Measurements from ENCODE around the gene NFKB1.

The NFKB1 gene, protein sequence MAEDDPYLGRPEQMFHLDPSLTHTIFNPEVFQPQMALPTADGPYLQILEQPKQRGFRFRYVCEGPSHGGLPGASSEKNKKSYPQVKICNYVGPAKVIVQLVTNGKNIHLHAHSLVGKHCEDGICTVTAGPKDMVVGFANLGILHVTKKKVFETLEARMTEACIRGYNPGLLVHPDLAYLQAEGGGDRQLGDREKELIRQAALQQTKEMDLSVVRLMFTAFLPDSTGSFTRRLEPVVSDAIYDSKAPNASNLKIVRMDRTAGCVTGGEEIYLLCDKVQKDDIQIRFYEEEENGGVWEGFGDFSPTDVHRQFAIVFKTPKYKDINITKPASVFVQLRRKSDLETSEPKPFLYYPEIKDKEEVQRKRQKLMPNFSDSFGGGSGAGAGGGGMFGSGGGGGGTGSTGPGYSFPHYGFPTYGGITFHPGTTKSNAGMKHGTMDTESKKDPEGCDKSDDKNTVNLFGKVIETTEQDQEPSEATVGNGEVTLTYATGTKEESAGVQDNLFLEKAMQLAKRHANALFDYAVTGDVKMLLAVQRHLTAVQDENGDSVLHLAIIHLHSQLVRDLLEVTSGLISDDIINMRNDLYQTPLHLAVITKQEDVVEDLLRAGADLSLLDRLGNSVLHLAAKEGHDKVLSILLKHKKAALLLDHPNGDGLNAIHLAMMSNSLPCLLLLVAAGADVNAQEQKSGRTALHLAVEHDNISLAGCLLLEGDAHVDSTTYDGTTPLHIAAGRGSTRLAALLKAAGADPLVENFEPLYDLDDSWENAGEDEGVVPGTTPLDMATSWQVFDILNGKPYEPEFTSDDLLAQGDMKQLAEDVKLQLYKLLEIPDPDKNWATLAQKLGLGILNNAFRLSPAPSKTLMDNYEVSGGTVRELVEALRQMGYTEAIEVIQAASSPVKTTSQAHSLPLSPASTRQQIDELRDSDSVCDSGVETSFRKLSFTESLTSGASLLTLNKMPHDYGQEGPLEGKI

DNA sequence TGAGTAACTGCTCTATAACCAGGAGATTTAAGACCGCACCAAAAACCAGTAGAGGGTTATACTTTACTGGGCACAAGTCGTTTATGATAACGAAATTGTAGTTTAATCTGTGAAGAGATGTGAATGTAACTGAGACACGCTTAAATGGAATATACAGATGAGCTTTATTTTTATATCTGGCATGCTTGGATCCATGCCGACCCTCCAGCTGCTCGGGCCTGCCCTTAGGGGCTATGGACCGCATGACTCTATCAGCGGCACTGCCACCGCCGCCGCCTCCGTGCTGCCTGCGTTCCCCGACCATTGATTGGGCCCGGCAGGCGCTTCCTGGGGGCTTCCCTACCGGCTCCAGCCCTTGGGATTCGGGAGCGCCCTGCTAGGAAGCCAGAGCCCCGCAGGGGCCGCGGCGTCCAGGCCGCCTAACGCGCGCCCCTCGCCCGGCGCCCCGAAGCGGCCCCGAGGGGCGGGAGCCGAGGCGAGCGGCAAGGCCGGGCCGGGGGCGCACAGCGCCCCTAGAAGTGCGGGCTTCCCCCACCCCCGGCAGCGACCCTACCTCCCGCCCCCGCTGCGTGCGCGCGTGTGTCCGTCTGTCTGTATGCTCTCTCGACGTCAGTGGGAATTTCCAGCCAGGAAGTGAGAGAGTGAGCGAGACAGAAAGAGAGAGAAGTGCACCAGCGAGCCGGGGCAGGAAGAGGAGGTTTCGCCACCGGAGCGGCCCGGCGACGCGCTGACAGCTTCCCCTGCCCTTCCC, at the start of gene NFKB1:
Gene NFKB1 (plus strand): TSS at position 664 of the 751 bp plus-strand sequence. CDS start 24,160 bp downstream, outside the sequence.
- peak within 1 kb of the TSS; percentile 62 for H3K9ac ChIP-seq (ENCODE audit: low read depth, low read length)
- no peaks in the 10 kb centered on the region for H3K4me1 ChIP-seq (ENCODE audit: control insufficient read depth, insufficient read depth, low read length)
- peaks cover 13% of the 10 kb centered on the region for H3K27me3 ChIP-seq (ENCODE audit: control insufficient read depth, insufficient read depth, low read length)
- H3K36me3 ChIP-seq (ENCODE audit: control insufficient read depth, insufficient read depth, low read length): no peaks in the 10 kb centered on the region
- no peaks in the 10 kb centered on the region for H3K9me3 ChIP-seq (ENCODE audit: control insufficient read depth, insufficient read depth, low read length)
- H3K4me3 ChIP-seq (ENCODE audit: low read depth, low read length): peak within 1 kb of the TSS; percentile 88

DNA sequence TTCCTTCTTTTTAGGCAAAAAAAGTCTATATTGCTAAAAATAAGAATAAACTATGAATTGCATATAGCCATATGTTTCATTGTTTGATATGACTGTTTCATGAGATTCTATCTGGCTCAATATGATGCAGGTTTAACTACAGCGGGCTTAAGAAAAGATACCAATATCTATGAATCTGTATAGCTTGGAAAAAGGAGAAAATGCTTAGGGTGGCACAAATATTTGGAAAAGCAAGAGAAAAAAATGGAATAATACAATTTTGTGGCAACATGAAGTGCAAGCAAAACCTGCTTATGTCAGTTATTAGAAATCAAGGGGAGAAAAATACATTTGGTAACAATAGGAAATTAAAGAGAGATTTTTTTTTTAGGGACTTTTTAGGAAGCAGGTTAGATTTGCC, 48.3 kb upstream of the NFKB1 start:
- no peak overlapping the region for H3K4me3 ChIP-seq (ENCODE audit: low read depth, low read length)
- H3K27me3 ChIP-seq (ENCODE audit: control insufficient read depth, insufficient read depth, low read length): no peaks in the 10 kb centered on the region
- H3K9me3 ChIP-seq (ENCODE audit: control insufficient read depth, insufficient read depth, low read length): no peaks in the 10 kb centered on the region
- H3K4me1 ChIP-seq (ENCODE audit: control insufficient read depth, insufficient read depth, low read length): no peaks in the 10 kb centered on the region
- H3K36me3 ChIP-seq (ENCODE audit: control insufficient read depth, insufficient read depth, low read length): no peaks in the 10 kb centered on the region
- H3K9ac ChIP-seq (ENCODE audit: low read depth, low read length): no peak overlapping the region

DNA sequence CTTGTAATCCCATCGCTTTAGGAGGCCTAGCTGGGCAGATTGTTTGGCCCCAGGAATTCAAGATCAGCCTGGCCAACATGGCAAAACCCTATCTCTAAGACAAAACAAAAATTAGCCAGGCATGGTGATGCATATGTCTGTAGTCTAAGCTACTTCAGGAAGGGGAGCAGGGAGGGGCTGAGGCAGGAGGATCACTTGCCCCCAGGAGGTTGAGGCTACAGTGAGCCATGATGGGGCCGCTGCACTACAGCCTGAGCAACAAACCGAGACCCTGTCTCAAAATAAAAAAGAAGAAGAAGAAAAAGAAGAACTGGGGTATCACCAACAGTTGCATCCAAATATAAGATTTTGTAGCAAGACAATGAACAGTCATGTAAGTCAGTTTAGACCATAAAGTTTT, 47.3 kb upstream of the NFKB1 start:
- Histone ChIP-seq H3K9me3 (ENCODE audit: control insufficient read depth, insufficient read depth, low read length) (no peaks in the 10 kb centered on the region), H3K36me3 (ENCODE audit: control insufficient read depth, insufficient read depth, low read length) (no peaks in the 10 kb centered on the region), H3K4me3 (ENCODE audit: low read depth, low read length) (no peak overlapping the region), H3K9ac (ENCODE audit: low read depth, low read length) (no peak overlapping the region), H3K27me3 (ENCODE audit: control insufficient read depth, insufficient read depth, low read length) (no peaks in the 10 kb centered on the region), H3K4me1 (ENCODE audit: control insufficient read depth, insufficient read depth, low read length) (no peaks in the 10 kb centered on the region)

DNA sequence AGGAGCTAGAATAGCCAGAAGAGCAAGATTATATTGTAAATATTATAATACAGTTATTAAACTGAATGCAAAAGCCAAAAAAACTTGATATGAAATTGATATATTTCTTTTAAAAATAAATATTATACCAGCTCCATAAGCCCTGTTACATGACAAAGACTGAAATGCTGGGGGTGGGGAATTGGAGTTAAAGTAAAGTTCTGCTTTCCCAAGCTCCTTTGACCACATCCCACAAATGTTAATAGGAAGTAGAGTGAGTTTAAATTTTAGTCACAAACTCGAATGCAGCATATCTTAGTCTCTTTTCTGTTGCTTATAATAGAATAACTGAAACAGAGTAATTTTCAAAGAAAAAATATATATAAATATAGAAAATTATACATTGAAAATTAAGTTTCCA, 46.9 kb upstream of the NFKB1 start:
- no peaks in the 10 kb centered on the region for H3K9me3 ChIP-seq (ENCODE audit: control insufficient read depth, insufficient read depth, low read length)
- no peaks in the 10 kb centered on the region for H3K4me1 ChIP-seq (ENCODE audit: control insufficient read depth, insufficient read depth, low read length)
- no peaks in the 10 kb centered on the region for H3K36me3 ChIP-seq (ENCODE audit: control insufficient read depth, insufficient read depth, low read length)
- no peaks in the 10 kb centered on the region for H3K27me3 ChIP-seq (ENCODE audit: control insufficient read depth, insufficient read depth, low read length)
- H3K9ac ChIP-seq (ENCODE audit: low read depth, low read length): no peak overlapping the region
- no peak overlapping the region for H3K4me3 ChIP-seq (ENCODE audit: low read depth, low read length)

DNA sequence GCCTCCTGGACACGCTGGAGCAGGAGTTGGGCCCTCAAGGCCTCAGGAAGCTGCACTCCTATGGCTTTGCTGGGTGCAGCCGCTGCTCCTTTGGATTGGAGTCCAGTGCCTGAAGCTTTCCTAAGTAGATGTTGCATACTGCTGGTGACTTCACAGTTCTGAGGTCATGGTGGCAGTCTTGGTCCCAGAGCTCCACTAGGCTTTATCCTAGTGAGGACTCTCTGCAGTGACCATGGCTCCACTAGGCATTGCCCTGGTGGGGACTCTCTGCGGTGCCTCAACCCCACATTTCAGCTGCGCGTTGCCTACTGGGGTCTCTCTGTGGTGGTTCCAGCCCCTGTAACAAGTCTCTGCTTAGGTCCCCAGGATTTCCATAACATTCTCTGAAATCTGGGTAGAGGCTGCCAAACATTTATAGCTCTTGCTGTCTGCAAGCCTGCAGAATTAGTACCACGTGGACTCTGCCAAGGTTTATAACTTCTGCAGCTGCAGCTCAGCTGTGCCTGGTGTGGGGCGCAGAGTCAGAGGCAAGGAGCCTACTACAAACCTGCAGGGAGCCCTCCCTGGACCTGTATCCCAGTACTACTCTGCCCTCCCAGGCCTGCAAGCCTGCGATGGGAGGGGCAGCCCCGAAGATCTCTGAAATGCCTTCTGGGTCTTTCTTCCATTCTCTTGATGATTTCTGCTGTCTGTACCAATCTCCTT, 46.0 kb upstream of the NFKB1 start:
- Histone ChIP-seq H3K27me3 (ENCODE audit: control insufficient read depth, insufficient read depth, low read length) (no peaks in the 10 kb centered on the region), H3K36me3 (ENCODE audit: control insufficient read depth, insufficient read depth, low read length) (no peaks in the 10 kb centered on the region), H3K4me1 (ENCODE audit: control insufficient read depth, insufficient read depth, low read length) (no peaks in the 10 kb centered on the region), H3K4me3 (ENCODE audit: low read depth, low read length) (no peak overlapping the region), H3K9me3 (ENCODE audit: control insufficient read depth, insufficient read depth, low read length) (no peaks in the 10 kb centered on the region), H3K9ac (ENCODE audit: low read depth, low read length) (no peak overlapping the region)

DNA sequence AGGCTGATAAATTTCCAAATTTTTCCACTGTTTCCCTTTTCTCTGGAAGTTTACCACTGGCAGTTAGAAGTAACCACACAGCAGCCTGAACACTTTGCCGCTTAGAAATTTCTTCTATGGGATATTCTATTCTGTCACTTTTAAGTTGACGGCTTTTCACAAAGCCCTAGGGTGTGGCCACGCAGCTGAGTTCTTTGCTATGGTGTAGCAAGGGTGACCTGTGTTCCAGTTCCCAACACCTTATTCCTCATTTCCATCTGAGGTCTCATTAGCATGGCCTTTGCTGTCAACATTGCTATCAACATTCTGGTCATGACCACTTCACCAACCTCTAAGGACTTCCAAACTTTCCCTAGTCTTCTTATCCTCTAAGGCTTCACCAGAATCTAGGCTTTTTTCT, 45.4 kb upstream of the NFKB1 start:
- Histone ChIP-seq H3K4me3 (ENCODE audit: low read depth, low read length) (no peak overlapping the region), H3K9me3 (ENCODE audit: control insufficient read depth, insufficient read depth, low read length) (no peaks in the 10 kb centered on the region), H3K27me3 (ENCODE audit: control insufficient read depth, insufficient read depth, low read length) (no peaks in the 10 kb centered on the region), H3K36me3 (ENCODE audit: control insufficient read depth, insufficient read depth, low read length) (no peaks in the 10 kb centered on the region), H3K9ac (ENCODE audit: low read depth, low read length) (no peak overlapping the region), H3K4me1 (ENCODE audit: control insufficient read depth, insufficient read depth, low read length) (no peaks in the 10 kb centered on the region)

DNA sequence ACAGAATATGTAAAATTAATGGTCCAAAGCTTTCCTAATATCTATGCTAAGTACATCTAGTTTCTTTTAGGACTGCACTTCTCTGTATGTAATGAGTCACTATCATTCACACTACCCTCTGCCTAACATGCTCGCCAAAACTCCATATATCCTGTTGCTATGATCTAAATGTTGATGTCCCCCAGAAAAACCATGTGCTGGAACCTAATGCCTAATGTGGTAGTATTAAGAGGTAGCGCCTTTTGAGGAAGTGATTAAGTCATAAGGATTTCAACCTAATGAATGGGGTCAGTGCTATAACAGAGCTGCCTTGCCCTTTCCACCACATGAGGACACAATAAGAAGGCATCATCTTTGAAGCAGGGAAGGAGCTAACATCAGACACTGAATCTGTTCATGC, 34.9 kb upstream of the NFKB1 start:
- no peaks in the 10 kb centered on the region for H3K4me1 ChIP-seq (ENCODE audit: control insufficient read depth, insufficient read depth, low read length)
- no peak overlapping the region for H3K9ac ChIP-seq (ENCODE audit: low read depth, low read length)
- no peaks in the 10 kb centered on the region for H3K9me3 ChIP-seq (ENCODE audit: control insufficient read depth, insufficient read depth, low read length)
- no peak overlapping the region for H3K4me3 ChIP-seq (ENCODE audit: low read depth, low read length)
- H3K27me3 ChIP-seq (ENCODE audit: control insufficient read depth, insufficient read depth, low read length): no peaks in the 10 kb centered on the region
- no peaks in the 10 kb centered on the region for H3K36me3 ChIP-seq (ENCODE audit: control insufficient read depth, insufficient read depth, low read length)

DNA sequence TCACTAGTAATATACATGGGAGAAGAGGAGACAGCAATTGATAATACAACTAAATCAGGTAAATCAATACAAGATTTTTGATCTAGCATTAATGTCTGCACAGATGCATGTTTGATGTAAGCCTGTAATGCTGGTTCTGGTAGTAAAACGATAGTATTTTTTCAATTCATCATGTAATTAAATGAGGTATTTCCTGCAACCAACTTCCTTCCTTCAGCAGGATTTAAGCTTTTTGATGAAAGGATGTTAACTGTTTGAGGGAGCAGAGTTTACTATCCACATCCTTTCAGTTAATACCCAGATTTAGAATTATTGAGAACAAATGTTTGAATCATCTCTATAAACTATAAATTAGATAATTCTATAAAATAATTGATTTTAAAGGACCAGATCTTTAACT, 31.4 kb upstream of the NFKB1 start:
- Histone ChIP-seq H3K36me3 (ENCODE audit: control insufficient read depth, insufficient read depth, low read length) (no peaks in the 10 kb centered on the region), H3K4me3 (ENCODE audit: low read depth, low read length) (no peak overlapping the region), H3K27me3 (ENCODE audit: control insufficient read depth, insufficient read depth, low read length) (no peaks in the 10 kb centered on the region), H3K9me3 (ENCODE audit: control insufficient read depth, insufficient read depth, low read length) (no peaks in the 10 kb centered on the region), H3K4me1 (ENCODE audit: control insufficient read depth, insufficient read depth, low read length) (no peaks in the 10 kb centered on the region), H3K9ac (ENCODE audit: low read depth, low read length) (no peak overlapping the region)

DNA sequence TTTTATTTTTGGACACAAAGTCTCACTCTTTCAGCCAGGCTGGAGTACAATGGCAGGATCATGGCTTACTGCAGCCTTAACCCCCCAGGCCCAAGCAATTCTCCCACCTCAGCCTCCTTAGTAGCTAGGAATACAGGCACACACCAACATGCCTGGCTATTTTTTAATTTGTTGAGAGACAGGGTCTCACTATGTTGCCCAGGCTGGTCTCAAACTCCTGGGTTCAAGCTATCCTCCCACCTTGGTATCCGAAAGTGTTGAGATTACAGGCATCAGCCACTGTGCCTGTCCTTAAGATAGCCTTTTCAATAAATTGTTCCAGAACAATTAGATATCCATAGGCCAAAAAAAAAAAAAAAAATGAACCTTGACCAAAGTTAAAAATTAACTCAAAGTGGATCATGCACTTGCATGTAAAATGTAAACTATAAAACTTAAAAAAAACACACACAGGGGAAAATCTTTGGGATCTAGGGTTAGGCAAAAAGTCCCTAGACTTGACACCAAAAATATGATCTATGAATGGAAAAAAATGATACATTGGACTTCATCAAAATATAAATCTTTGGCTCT, 28.6 kb upstream of the NFKB1 start:
- Histone ChIP-seq H3K9me3 (ENCODE audit: control insufficient read depth, insufficient read depth, low read length) (no peaks in the 10 kb centered on the region), H3K4me3 (ENCODE audit: low read depth, low read length) (no peak overlapping the region), H3K27me3 (ENCODE audit: control insufficient read depth, insufficient read depth, low read length) (no peaks in the 10 kb centered on the region), H3K9ac (ENCODE audit: low read depth, low read length) (no peak overlapping the region), H3K4me1 (ENCODE audit: control insufficient read depth, insufficient read depth, low read length) (no peaks in the 10 kb centered on the region), H3K36me3 (ENCODE audit: control insufficient read depth, insufficient read depth, low read length) (no peaks in the 10 kb centered on the region)

DNA sequence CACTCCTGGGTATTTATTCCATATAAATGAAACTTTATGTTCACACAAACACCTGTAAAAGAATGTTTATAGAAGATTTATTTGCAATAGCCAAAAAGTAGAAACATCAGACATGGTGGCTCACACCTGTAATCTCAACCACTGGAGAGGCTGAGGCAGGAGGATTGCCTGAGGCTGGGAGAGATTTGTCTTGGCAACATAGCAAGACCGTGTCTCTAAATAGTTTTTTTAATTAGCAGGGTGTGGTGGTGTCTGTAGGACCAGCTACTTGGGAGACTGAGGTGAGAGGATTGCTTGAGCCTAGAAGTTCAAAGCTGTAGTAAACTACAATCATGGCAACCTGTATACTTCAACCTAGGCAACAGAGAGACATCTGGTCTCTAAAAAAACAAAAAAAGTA, 27.7 kb upstream of the NFKB1 start:
- H3K4me1 ChIP-seq (ENCODE audit: control insufficient read depth, insufficient read depth, low read length): no peaks in the 10 kb centered on the region
- H3K27me3 ChIP-seq (ENCODE audit: control insufficient read depth, insufficient read depth, low read length): no peaks in the 10 kb centered on the region
- H3K9ac ChIP-seq (ENCODE audit: low read depth, low read length): no peak overlapping the region
- no peaks in the 10 kb centered on the region for H3K9me3 ChIP-seq (ENCODE audit: control insufficient read depth, insufficient read depth, low read length)
- no peaks in the 10 kb centered on the region for H3K36me3 ChIP-seq (ENCODE audit: control insufficient read depth, insufficient read depth, low read length)
- H3K4me3 ChIP-seq (ENCODE audit: low read depth, low read length): no peak overlapping the region

Data from iPS-15b (cell line).